Measurements from ENCODE around the gene NDUFA11. TPM values are rescaled to one million over a fixed set of nuclear protein-coding genes. Genes with fewer than 3 reads are reported as not detected.
"Not testable (repeated sequence)": the region's sequence is repeated elsewhere in the genome, so short reads cannot be mapped to it uniquely, and the experiment has no call there.

NDUFA11 gene
- total RNA-seq, 1 donor from 2014 or later: 217 TPM

DNA sequence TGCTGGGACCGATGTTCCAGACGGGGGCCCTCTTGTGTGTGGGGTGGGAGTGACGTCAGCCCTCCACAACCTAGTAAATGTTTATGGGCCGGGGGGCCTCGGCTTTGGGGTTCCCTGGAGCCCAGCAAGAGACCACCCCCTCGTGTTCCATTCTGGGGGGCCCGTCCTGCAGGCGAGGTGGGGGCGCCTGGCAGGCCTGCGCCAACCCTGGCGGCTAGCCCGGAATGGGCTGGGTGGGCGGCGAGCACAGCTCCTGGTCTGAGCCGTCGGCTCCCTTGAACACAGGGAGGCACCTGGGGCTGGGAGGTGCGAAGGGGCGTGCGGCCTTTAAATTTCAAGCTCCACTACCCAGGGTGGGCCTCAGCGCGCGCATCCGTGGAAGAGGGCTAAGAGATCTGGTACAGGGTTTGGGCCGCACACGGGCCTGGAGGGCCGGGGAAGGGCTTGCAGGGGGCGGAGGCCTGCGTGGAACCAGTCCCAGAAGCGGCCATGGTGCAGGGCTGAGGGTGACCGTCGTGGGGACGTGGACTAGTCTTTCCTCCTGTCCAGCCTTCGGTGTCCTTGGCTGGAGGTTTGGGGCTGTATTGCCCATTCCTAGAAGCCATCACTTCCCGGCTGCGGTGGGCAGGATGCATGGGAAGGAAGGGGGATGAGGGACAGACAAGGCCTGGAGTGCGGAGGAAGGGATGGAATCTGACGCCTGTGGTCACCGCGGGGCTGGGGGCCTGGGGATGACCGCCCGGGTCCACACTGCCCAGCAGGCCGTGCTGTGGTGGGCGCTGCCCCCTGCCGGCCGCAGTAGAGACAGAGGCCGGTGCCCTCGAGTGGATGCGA, 11.4 kb downstream of the NDUFA11 start:
- Mint-ChIP-seq H3K27ac (no peak overlapping the region), H3K9me3 (ENCODE audit: low read depth) (no peaks in the 10 kb centered on the region), H3K4me3 (ENCODE audit: low read depth) (no peak overlapping the region), H3K36me3 (ENCODE audit: insufficient read depth) (peaks cover 2% of the 10 kb centered on the region), H3K4me1 (ENCODE audit: low read depth) (no peaks in the 10 kb centered on the region), H3K27me3 (peaks cover 17% of the 10 kb centered on the region)
- DNase-seq (ENCODE audit: low spot score, unreplicated experiment): peak; percentile 47
- TF ChIP-seq, protein P1, sequence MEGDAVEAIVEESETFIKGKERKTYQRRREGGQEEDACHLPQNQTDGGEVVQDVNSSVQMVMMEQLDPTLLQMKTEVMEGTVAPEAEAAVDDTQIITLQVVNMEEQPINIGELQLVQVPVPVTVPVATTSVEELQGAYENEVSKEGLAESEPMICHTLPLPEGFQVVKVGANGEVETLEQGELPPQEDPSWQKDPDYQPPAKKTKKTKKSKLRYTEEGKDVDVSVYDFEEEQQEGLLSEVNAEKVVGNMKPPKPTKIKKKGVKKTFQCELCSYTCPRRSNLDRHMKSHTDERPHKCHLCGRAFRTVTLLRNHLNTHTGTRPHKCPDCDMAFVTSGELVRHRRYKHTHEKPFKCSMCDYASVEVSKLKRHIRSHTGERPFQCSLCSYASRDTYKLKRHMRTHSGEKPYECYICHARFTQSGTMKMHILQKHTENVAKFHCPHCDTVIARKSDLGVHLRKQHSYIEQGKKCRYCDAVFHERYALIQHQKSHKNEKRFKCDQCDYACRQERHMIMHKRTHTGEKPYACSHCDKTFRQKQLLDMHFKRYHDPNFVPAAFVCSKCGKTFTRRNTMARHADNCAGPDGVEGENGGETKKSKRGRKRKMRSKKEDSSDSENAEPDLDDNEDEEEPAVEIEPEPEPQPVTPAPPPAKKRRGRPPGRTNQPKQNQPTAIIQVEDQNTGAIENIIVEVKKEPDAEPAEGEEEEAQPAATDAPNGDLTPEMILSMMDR (IDR thresholded peaks at IDR 0.05; ENCODE audit: unreplicated experiment): peak; percentile 92

DNA sequence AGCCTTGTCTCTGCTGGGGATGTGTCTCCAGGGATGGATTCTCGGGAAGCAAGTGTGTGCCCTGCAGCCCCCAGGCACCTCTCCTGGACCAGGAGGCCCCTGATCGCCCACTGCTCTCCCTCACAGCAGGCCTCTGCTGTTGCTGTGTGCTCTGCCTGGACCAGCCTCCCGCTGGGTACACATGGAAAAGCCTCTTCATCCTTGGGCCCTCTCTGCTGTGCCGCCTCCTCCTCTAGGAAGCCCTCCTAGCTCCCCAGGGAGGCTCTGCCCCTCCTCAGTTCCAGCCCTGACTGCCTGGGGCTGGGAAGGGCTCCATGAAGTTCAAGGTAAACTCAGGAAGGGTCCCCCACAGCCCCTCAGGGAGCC, 12.0 kb downstream of the NDUFA11 start:
- H3K4me1 Mint-ChIP-seq (ENCODE audit: low read depth): no peaks in the 10 kb centered on the region
- DNase-seq (ENCODE audit: low spot score, unreplicated experiment): no peak
- H3K4me3 Mint-ChIP-seq (ENCODE audit: low read depth): no peak overlapping the region
- peaks cover 17% of the 10 kb centered on the region for H3K27me3 Mint-ChIP-seq
- H3K27ac Mint-ChIP-seq: no peak overlapping the region
- no peaks in the 10 kb centered on the region for H3K9me3 Mint-ChIP-seq (ENCODE audit: low read depth)
- H3K36me3 Mint-ChIP-seq (ENCODE audit: insufficient read depth): peaks cover 2% of the 10 kb centered on the region
- TF ChIP-seq, protein P1 (IDR thresholded peaks at IDR 0.05; ENCODE audit: unreplicated experiment): no peak

DNA sequence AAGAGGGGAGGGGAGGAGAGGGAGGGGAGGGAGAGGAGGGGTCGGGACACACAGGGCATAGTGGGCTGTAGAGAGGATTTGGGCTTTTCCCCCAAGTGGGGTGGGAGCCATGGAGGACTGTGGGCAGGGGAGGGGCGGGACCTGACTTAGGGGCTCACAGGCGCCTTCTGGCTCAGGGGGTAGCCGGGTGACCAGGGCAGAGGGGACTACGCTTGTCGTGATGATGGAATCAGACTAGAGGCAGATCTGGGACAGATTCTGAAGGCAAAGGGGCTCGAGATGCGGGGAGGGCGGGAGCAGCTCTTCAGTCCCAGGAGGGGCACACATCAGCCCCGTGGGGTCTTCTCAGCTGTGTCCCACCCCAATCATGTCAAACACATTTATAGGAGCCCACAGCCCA, 13.5 kb downstream of the NDUFA11 start:
- no peaks in the 10 kb centered on the region for H3K4me1 Mint-ChIP-seq (ENCODE audit: low read depth)
- TF ChIP-seq, protein P1 (IDR thresholded peaks at IDR 0.05; ENCODE audit: unreplicated experiment): no peak
- no peak overlapping the region for H3K4me3 Mint-ChIP-seq (ENCODE audit: low read depth)
- peaks cover 19% of the 10 kb centered on the region for H3K27me3 Mint-ChIP-seq
- H3K36me3 Mint-ChIP-seq (ENCODE audit: insufficient read depth): no peaks in the 10 kb centered on the region
- H3K9me3 Mint-ChIP-seq (ENCODE audit: low read depth): no peaks in the 10 kb centered on the region
- H3K27ac Mint-ChIP-seq: no peak overlapping the region
- no peak for DNase-seq (ENCODE audit: low spot score, unreplicated experiment)

DNA sequence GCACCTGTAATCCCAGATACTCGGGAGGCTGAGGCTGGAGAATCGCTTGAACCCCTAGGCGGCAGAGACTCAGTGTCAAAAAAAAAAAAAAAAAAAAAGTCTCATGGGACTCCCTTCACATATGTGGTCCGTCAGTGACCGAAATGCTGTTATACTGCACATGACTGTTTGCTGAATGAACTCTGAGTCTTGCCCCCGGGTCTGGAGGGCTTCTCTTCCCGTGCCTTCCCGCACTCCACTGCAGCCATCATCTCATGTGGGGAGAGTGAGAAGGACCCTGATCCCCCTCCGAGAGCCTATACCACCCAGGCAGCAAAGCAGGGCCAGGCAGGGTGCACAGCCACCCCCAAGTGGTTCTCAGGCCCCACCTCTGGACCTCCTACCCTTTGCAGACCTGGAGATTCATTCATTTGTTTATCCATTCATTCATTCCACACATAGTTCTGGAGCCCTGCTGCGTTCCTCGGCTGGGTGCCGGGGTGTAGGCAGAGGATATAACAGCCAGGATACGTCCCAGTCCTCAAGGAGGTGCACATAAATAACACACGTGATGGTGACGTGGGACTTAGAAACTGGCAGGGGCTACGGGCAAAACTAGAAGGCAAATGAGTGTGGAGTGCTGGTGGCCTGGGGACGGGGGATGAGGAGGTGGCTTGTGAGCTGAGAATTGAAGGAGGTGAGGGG, 14.2 kb downstream of the NDUFA11 start:
- TF ChIP-seq, protein P1 (IDR thresholded peaks at IDR 0.05; ENCODE audit: unreplicated experiment): no peak
- Mint-ChIP-seq H3K27ac (no peak overlapping the region), H3K4me1 (ENCODE audit: low read depth) (no peaks in the 10 kb centered on the region), H3K4me3 (ENCODE audit: low read depth) (no peak overlapping the region), H3K27me3 (peaks cover 19% of the 10 kb centered on the region), H3K9me3 (ENCODE audit: low read depth) (no peaks in the 10 kb centered on the region), H3K36me3 (ENCODE audit: insufficient read depth) (no peaks in the 10 kb centered on the region)
- no peak for DNase-seq (ENCODE audit: low spot score, unreplicated experiment)

DNA sequence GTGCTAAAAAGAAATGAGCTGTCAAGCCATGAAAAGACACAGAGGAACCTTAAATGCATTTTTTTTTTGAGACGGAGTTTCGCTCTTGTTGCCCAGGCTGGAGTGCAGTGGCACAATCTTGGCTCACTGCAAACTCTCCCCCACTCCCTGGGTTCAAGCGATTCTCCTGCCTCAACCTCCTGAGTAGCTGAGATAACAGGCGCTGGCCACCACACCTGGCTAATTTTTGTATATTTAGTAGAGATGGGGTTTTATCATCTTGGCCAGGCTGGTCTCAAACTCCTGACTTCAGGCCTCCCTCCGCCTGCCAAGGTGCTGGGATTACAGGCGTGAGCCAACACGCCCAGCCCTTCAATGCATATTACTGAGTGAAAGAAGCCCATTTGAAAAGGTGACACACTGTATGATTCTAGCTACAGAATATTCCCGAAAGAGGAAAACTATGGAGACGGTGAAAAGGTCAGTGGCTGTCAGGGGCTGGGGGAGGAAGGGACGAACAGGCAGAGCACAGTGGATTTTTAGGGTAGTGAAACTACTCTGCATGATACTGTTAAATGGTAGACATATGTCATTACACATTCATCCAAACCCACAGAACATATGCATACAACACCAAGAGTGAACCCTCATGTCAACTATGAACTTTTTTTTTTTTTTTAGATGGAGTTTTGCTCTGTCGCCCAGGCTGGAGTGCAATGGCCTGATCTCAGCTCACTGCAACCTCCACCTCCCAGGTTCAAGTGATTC, 19.4 kb downstream of the NDUFA11 start:
- not testable (repeated sequence) for DNase-seq (ENCODE audit: low spot score, unreplicated experiment); H3K9me3 Mint-ChIP-seq (ENCODE audit: low read depth); H3K4me3 Mint-ChIP-seq (ENCODE audit: low read depth); H3K36me3 Mint-ChIP-seq (ENCODE audit: insufficient read depth); H3K27ac Mint-ChIP-seq; H3K4me1 Mint-ChIP-seq (ENCODE audit: low read depth)
- H3K27me3 Mint-ChIP-seq: peaks cover 13% of the 10 kb centered on the region

DNA sequence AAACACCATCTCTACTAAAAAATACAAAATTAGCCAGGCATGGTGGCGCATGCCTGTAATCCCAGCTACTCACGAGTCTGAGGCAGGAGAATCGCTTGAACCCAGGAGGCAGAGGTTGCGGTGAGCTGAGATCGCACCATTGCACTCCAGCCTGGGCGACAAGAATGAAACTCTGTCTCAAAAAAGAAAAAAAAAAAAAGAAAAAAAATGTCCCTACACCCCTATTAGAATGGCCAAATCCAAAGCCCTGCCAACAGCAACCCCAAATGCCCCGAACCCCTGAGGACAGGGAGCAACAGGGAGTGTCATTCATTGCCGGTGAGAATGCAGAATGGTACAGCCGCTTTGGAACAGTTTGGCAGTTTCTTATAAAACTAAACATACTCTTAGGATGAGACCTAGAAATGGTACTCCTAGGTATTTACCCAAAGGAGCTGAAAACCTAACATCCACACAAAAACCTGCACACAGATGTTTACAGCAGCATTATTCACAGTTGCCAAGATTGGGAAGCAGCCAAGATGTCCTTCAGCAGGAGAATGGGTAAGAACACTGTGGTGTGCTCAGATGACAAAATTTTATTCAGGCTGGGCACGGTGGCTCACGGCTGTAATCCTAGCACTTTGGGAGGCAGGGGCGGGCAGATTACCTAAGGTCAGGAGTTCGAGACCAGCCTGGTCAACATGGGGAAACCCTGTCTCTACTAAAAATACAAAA, 20.3 kb downstream of the NDUFA11 start:
- not testable (repeated sequence) for H3K4me1 Mint-ChIP-seq (ENCODE audit: low read depth); H3K4me3 Mint-ChIP-seq (ENCODE audit: low read depth); H3K36me3 Mint-ChIP-seq (ENCODE audit: insufficient read depth); H3K27ac Mint-ChIP-seq; DNase-seq (ENCODE audit: low spot score, unreplicated experiment); H3K9me3 Mint-ChIP-seq (ENCODE audit: low read depth)
- H3K27me3 Mint-ChIP-seq: peaks cover 11% of the 10 kb centered on the region
